ENCODE measurements around the gene DYNLRB1.

Gene DYNLRB1

GRCh38 chr20:34559311-34560140, 43.3 kb downstream of the DYNLRB1 start:
- DNase-seq = peak; percentile 17

- DNase-seq = no peak
These were observed 43.9 kb downstream of the DYNLRB1 start for GRCh38 chr20:34560141-34560523.

- no peak for DNase-seq
These were observed 44.4 kb downstream of the DYNLRB1 start for GRCh38 chr20:34560614-34561013.

GRCh38 chr20:34561661-34562060, 45.4 kb downstream of the DYNLRB1 start:
- no peak for DNase-seq

- peak; percentile 62 for DNase-seq
These were observed 46.4 kb downstream of the DYNLRB1 start for GRCh38 chr20:34562641-34563040.

GRCh38 chr20:34564833-34565232, 48.6 kb downstream of the DYNLRB1 start:
- DNase-seq = no peak

GRCh38 chr20:34566978-34567891, 51.0 kb downstream of the DYNLRB1 start:
- DNase-seq = no peak

GRCh38 chr20:34567892-34568865, 52.0 kb downstream of the DYNLRB1 start:
- no peak for DNase-seq

GRCh38 chr20:34569598-34569997, 53.4 kb downstream of the DYNLRB1 start:
- no peak for DNase-seq

GRCh38 chr20:34570859-34571306, 54.7 kb downstream of the DYNLRB1 start:
- peak; percentile 30 for DNase-seq

GRCh38 chr20:34571753-34572152, 55.5 kb downstream of the DYNLRB1 start:
- DNase-seq = peak; percentile 10

- no peak for DNase-seq
These were observed 57.5 kb downstream of the DYNLRB1 start for GRCh38 chr20:34573541-34574300.

- no peak for DNase-seq
These were observed 58.2 kb downstream of the DYNLRB1 start for GRCh38 chr20:34574426-34574825.

- DNase-seq = no peak
These were observed 58.6 kb downstream of the DYNLRB1 start for GRCh38 chr20:34574861-34575260.

GRCh38 chr20:34575271-34575670, 59.0 kb downstream of the DYNLRB1 start:
- no peak for DNase-seq

GRCh38 chr20:34575756-34576155, 59.5 kb downstream of the DYNLRB1 start:
- no peak for DNase-seq

GRCh38 chr20:34577061-34577460, 60.8 kb downstream of the DYNLRB1 start:
- DNase-seq = no peak

- no peak for DNase-seq
These were observed 61.8 kb downstream of the DYNLRB1 start for GRCh38 chr20:34578025-34578424.

GRCh38 chr20:34578521-34578920, 62.3 kb downstream of the DYNLRB1 start:
- DNase-seq = no peak

GRCh38 chr20:34579191-34579978, 63.2 kb downstream of the DYNLRB1 start:
- DNase-seq = peak; percentile 60
